PFSK-1 (cell line): ENCODE measurements around the gene ZFAND2A.

Experiments used
- FOXP2 ChIP-seq: optimal IDR thresholded peaks from 2 replicates; pipeline ENCODE3; 2011; ENCODE audit warnings: borderline replicate concordance, control low read depth, inconsistent platforms; ENCODE audit not compliant: insufficient read depth; ENCODE audit errors: extremely low read length, extremely low read depth
- POLR2AphosphoS5 ChIP-seq: IDR thresholded peaks from 2 replicates; pipeline ENCODE4 v1.6.1; 2012; ENCODE audit warnings: low read depth, mild to moderate bottlenecking, control low read depth, low read length, moderate library complexity
- SIN3A ChIP-seq: IDR thresholded peaks from 2 replicates; pipeline ENCODE4 v1.6.1; 2012; ENCODE audit warnings: mild to moderate bottlenecking, low read length, moderate library complexity, borderline replicate concordance; ENCODE audit not compliant: insufficient read depth
- TAF1 ChIP-seq: IDR thresholded peaks from 2 replicates; pipeline ENCODE4 v1.6.1; 2012; ENCODE audit warnings: low read length, control low read depth, borderline replicate concordance; ENCODE audit not compliant: insufficient read depth
- TF ChIP-seq, protein P1 (sequence below), 2 experiments: IDR thresholded peaks; 2 replicates each; pipeline versions ENCODE4 v1.6.1 to v1.8.0; 2011 to 2012; ENCODE audit warnings: low read depth in 2 of 2, low read length in 2 of 2, control low read depth in 1 of 2, inconsistent platforms in 1 of 2, mild to moderate bottlenecking in 1 of 2, moderate library complexity in 1 of 2; ENCODE audit not compliant: insufficient read depth in 1 of 2

Gene ZFAND2A

DNA sequence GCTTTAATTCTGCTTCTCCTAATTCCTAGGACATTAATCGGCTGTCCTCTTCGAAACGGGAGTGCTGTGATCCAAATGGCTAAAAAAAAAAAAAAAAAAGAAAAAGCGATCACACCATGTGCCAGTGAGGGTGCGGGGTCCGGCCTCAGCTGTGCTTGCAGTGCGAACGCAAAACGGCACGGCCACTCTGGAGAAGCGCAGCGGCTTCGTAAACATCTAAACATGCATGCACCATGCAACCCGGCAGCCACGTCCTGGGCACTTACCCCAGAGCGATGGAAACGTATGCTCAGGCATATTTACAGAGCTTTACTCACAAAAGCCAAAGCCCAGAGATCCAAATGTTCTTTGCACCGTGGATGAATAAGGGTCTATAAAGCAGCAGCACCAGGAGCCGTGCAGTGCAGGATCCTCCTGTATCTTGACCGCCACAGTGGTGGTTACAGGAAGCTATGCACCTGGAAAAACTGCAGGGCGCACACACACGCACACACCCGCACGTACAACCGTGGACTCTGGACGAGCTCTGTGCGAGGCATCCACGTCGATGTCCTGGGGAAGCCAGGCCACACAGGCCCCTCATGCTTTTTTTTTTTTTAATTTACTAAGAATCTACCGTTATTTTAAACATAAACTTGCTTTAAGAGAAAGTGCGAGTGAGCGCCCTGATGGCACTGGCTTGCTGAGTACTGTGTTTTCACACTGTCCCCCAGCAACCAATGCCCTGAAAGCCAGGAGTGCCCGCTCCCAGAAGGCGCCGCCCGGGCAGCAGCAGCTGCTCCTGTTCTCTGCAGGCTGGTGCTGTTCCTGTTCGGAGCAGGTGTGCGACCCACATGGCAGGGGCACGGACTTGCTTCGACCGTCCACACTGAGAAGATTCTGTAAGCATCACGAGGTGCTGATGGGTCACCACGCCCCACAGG, 47.1 kb downstream of the ZFAND2A start:
- TF ChIP-seq FOXP2 (no peak), SIN3A (no peak), TAF1 (no peak), POLR2AphosphoS5 (no peak)
- TF ChIP-seq, protein P1, sequence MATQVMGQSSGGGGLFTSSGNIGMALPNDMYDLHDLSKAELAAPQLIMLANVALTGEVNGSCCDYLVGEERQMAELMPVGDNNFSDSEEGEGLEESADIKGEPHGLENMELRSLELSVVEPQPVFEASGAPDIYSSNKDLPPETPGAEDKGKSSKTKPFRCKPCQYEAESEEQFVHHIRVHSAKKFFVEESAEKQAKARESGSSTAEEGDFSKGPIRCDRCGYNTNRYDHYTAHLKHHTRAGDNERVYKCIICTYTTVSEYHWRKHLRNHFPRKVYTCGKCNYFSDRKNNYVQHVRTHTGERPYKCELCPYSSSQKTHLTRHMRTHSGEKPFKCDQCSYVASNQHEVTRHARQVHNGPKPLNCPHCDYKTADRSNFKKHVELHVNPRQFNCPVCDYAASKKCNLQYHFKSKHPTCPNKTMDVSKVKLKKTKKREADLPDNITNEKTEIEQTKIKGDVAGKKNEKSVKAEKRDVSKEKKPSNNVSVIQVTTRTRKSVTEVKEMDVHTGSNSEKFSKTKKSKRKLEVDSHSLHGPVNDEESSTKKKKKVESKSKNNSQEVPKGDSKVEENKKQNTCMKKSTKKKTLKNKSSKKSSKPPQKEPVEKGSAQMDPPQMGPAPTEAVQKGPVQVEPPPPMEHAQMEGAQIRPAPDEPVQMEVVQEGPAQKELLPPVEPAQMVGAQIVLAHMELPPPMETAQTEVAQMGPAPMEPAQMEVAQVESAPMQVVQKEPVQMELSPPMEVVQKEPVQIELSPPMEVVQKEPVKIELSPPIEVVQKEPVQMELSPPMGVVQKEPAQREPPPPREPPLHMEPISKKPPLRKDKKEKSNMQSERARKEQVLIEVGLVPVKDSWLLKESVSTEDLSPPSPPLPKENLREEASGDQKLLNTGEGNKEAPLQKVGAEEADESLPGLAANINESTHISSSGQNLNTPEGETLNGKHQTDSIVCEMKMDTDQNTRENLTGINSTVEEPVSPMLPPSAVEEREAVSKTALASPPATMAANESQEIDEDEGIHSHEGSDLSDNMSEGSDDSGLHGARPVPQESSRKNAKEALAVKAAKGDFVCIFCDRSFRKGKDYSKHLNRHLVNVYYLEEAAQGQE (IDR thresholded peaks at IDR 0.05; ENCODE audit: insufficient read depth in 1 of 2, low read depth in 2 of 2, low read length in 2 of 2), result no peak

DNA sequence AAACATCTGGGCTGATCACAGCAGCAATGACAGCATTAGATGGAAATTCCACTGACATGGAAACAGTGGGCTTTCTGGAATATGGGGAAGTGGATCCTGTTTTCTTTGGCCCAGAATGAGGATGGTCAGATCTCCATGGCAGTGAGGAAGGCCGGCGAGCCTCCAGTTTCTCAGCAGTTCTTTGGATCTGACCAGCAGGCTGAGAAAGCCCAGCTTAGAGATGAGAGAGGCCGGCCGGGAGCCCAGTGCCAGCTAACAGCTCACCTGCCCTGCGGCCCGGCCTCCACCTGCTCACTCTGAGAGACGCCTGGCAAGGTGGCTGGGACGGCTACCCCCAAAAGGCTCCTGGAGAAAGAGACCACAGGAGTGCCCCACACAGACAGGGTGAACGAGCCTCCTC, 47.9 kb downstream of the ZFAND2A start:
- TF ChIP-seq TAF1, result no peak
- TF ChIP-seq FOXP2, result no peak
- TF ChIP-seq POLR2AphosphoS5, result no peak
- TF ChIP-seq, protein P1 (IDR thresholded peaks at IDR 0.05; ENCODE audit: insufficient read depth in 1 of 2, low read depth in 2 of 2, low read length in 2 of 2), result no peak
- no peak for TF ChIP-seq SIN3A

DNA sequence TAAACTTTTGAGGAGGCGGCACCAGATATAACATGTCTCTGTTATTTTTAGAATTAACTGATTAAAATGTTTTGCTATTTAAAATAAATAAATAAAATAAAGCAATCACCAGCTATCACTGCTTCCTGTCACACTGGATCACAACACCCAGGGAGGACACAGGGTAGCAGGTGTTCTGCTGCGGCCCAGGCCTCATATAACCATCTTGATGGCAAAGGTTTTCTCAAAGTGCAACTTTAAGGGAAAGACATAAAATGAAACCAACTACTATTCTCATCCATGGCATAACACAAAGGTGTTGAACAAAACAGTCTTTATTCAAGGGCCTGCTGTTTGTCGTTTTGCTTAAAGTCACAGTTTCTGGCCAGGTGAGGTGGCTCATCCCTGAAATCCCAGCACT, 48.8 kb downstream of the ZFAND2A start:
- TF ChIP-seq POLR2AphosphoS5 (no peak), FOXP2 (no peak)

DNA sequence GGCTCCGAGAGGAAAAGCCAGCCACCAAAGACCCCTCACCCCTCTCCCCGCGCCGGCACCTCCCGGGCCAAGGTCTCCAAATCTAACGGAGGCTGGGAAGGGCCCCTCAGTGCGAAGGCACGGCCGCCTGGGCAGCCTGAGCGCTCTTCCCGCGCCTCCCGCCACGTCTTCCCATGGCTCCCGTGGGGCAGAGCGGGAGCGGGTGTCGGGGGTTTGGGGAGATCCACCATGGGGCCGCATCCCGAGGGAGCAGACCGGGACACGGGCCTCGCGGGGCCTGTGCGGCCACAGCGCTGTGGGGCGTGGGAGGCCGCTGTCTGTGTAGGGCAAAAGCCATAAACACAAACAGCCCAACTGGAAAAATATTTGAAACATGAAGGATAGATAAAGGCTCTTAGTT, 49.6 kb downstream of the ZFAND2A start:
- TF ChIP-seq TAF1 (no peak), POLR2AphosphoS5 (no peak), SIN3A (no peak), FOXP2 (no peak)
- TF ChIP-seq, protein P1 (IDR thresholded peaks at IDR 0.05; ENCODE audit: insufficient read depth in 1 of 2, low read depth in 2 of 2, low read length in 2 of 2), result no peak

DNA sequence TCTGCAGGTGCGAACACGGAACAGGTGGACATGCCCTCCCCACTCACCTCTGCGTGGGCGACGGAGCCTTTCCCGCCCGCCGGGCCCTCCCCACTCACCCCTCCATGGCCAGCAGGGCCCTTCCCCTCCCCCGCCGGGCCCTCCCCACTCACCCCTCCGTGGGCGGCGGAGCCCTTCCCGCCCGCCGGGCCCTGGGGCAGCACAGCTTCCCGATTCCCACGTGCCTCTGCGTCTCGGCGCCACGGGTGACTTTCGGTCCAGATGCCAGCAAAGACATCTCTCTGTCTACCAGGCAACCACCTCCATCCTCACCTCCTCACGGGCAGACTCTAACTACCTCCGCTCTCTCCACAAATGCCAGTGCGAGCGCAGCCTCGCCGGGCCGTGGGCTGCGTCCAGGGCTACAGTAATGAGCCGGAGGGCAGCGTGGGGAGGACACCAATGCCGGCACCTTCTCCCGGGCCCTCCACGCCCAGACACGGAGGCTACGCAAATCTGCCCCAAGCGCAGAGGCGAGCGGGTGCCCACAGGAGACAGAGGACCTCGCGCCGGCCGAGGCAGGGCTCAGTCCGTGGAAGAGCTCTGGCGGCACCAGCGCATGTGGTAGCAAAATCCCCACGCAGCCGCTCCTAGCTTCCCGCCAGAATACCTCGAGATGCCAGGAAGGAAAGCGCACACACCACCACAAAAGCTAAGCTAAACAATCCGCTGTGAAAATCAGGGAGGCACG, 50.2 kb downstream of the ZFAND2A start:
- TF ChIP-seq FOXP2 (no peak), POLR2AphosphoS5 (no peak), SIN3A (no peak), TAF1 (no peak)
- TF ChIP-seq, protein P1 (IDR thresholded peaks at IDR 0.05; ENCODE audit: insufficient read depth in 1 of 2, low read depth in 2 of 2, low read length in 2 of 2), result no peak
